A204.1 (cell line): ENCODE data around the gene KBTBD6.
"Not testable (repeated sequence)": the region's sequence is repeated elsewhere in the genome, so short reads cannot be mapped to it uniquely, and the experiment has no call there.

ENCODE experiments used
- FAIRE-seq: peaks from 2 replicates; lab custom pipeline; 2012; peaks lifted over from hg19 to GRCh38; lab: Jason Lieb, UNC

KBTBD6 gene

GRCh38 chr13:41131660-41132511, 716 bp downstream of the KBTBD6 start:
- not testable (repeated sequence) for FAIRE-seq

GRCh38 chr13:41131189-41131588, 1.4 kb downstream of the KBTBD6 start:
- not testable (repeated sequence) for FAIRE-seq

- FAIRE-seq: no peak
Observed at GRCh38 chr13:41130356-41130755, 2.2 kb downstream of the KBTBD6 start.

DNA sequence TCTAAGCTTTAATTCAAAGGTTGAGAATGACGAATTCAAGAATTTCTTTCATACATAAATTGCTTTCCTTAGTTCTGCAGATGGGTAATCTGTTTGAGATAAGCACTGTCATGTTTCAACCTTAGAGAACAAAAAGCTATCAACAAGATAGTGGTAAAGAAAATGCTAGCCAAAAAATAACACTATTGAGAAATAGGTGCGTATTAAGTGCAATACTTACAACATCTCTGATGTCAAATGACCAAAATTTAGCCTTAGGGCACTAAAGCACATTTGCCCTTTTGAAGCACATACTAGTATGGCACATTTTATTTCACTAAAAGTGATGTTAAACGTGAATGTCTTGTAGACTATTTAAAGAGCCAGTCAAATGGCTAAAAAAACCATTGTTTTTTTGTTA, 4.9 kb downstream of the KBTBD6 start:
- FAIRE-seq: no peak

GRCh38 chr13:41122838-41123237, 9.8 kb downstream of the KBTBD6 start:
- FAIRE-seq: no peak

DNA sequence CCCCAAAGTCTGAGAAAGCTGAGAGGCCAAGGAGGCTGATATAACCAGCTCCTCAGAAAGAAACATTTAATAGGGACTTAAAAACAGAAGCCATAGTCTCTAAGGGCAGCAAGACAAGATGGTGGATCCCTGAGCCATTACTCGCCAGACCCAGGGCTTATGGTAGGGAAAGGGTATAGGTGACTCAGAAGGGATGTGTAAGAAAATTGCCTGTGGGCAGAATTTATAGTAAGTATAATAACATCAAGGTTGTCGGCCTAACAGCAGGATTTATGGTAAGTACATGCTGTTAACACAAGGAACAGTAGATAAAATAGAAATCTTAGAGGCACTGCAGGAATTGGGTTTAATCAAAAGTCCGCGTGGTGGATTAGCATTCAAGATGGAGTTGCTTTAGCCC, 14.7 kb downstream of the KBTBD6 start:
- no peak for FAIRE-seq

- FAIRE-seq: no peak
Observed at GRCh38 chr13:41111454-41111853, 21.1 kb downstream of the KBTBD6 start.

- FAIRE-seq: no peak
Observed at GRCh38 chr13:41107584-41108014, 25.0 kb downstream of the KBTBD6 start.

- no peak for FAIRE-seq
Observed at GRCh38 chr13:41107104-41107571, 25.5 kb downstream of the KBTBD6 start.

GRCh38 chr13:41099986-41100385, 32.6 kb downstream of the KBTBD6 start:
- FAIRE-seq: no peak

DNA sequence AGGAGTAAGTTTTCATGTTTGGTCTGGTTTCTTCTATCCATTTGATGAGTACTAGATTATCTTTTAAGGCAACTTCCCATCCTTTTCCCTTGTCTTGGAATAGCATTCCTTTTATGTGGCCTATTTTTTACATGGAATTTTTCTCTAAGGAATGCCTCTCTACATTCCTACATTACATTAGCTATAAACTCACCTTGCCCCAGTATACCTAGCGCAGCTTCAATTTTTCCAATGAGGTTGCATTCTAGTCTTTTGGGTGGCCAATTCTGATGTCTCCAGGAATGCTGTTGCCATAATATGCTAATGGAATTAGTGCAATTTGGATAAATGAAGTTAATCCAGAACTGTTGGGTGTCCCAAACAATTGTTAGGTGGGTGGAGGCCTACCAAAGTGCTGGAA, 33.8 kb downstream of the KBTBD6 start:
- no peak for FAIRE-seq

GRCh38 chr13:41095681-41096080, 36.9 kb downstream of the KBTBD6 start:
- FAIRE-seq: not testable (repeated sequence)

- no peak for FAIRE-seq
Observed at GRCh38 chr13:41085961-41086585, 46.5 kb downstream of the KBTBD6 start.

DNA sequence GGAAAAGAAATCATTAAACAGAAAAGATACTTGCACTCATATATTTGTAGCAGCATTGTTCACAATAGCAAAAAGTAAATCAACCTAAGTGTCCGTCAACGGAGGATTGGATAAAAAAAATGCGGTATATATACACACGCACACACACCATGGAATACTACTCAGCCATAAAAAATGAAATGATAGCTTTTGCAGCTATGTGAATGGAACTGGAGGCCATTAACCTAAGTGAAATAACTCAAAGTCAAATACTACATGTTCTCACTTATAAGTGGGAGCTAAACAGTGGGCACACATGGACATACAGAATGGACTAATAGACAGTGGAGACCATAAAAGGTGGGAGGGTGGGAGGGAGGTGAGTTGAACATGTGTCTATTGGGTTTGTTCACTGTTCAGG, 52.9 kb downstream of the KBTBD6 start:
- FAIRE-seq: no peak
